DMS153 treated with DMSO at 0.1 percent for 48 hours (cell line): Measurements from ENCODE around the gene ABCA3.
A peak's percentile ranks its signal among the peaks of the same experiment; 100 is the strongest.

Experiments
- DNase-seq: peaks from one replicate; lab custom pipeline; 2025; ENCODE audit not compliant: unreplicated experiment; lab: John Stamatoyannopoulos, UW

ABCA3 gene

GRCh38 chr16:2357331-2357730, 16.8 kb upstream of the ABCA3 start:
- no peak for DNase-seq

- no peak for DNase-seq
Measured at GRCh38 chr16:2350500-2350899, 10.0 kb upstream of the ABCA3 start.

- DNase-seq: no peak
Measured at GRCh38 chr16:2343211-2343610, 2.7 kb upstream of the ABCA3 start.

- DNase-seq: no peak
Measured at GRCh38 chr16:2341456-2342447, 1.2 kb upstream of the ABCA3 start.

- DNase-seq: peak; percentile 15
Measured at GRCh38 chr16:2339521-2340484, 725 bp downstream of the ABCA3 start.

GRCh38 chr16:2337431-2338296, 2.9 kb downstream of the ABCA3 start:
- DNase-seq: no peak

GRCh38 chr16:2335286-2335895, 5.1 kb downstream of the ABCA3 start:
- DNase-seq: no peak

- no peak for DNase-seq
Measured at GRCh38 chr16:2333772-2334379, 6.7 kb downstream of the ABCA3 start.

GRCh38 chr16:2333231-2333630, 7.3 kb downstream of the ABCA3 start:
- no peak for DNase-seq

- DNase-seq: no peak
Measured at GRCh38 chr16:2331931-2332267, 8.6 kb downstream of the ABCA3 start.

- no peak for DNase-seq
Measured at GRCh38 chr16:2331199-2331930, 9.2 kb downstream of the ABCA3 start.

- DNase-seq: no peak
Measured at GRCh38 chr16:2329532-2329931, 11.0 kb downstream of the ABCA3 start.

- no peak for DNase-seq
Measured at GRCh38 chr16:2328428-2328827, 12.1 kb downstream of the ABCA3 start.

- no peak for DNase-seq
Measured at GRCh38 chr16:2326191-2326590, 14.3 kb downstream of the ABCA3 start.

GRCh38 chr16:2325791-2326190, 14.7 kb downstream of the ABCA3 start:
- no peak for DNase-seq

GRCh38 chr16:2325181-2325580, 15.3 kb downstream of the ABCA3 start:
- no peak for DNase-seq

- DNase-seq: no peak
Measured at GRCh38 chr16:2324296-2324859, 16.1 kb downstream of the ABCA3 start.

- no peak for DNase-seq
Measured at GRCh38 chr16:2323701-2324100, 16.8 kb downstream of the ABCA3 start.

- no peak for DNase-seq
Measured at GRCh38 chr16:2319606-2320005, 20.9 kb downstream of the ABCA3 start.
